NCI-H1092 treated with DMSO at 0.1 percent for 48 hours (cell line): ENCODE data around the gene ZEB1.

Experiments
- DNase-seq: peaks from one replicate; lab custom pipeline; 2025; lab: John Stamatoyannopoulos, UW

ZEB1 gene

DNA sequence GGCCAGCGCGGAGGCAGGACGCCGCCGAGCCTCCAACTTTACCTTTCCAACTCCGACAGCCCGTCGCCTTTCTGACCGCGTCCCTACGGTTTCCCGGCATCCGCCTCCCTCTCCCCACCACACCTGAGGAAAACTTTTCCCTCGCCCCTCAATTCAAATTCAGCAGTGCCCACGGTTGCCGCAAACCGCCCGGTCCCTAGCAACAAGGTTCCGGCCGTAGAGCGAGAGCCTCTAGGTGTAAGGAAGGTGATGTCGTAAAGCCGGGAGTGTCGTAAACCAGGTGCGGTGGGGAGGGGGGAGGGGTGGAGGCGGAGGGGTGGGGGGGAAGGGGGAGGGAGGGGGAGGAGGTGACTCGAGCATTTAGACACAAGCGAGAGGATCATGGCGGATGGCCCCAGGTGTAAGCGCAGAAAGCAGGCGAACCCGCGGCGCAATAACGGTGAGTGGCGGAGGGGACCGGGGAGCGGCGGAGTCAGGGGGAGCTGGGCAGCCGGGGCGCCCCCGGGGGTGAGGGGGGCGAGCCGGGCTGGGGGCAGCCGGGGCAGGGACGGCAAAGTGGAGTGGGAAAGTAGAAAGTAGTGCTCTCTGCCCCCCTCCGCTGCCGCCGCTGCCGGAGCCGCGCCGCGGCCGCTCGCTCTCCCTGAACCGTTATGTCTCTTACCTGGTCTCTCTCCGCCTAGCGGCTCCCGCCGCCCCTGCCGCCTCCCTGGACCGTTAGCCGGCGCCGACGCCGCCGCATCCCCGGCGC, at the start of gene ZEB1:
ZEB1 (plus strand) TSS at position 363 of the 748 bp plus-strand sequence; CDS start at position 382, 19 bp downstream.
- peak; percentile 88 for DNase-seq

- no peak for DNase-seq
These were observed 48.1 kb upstream of the ZEB1 start for GRCh38 chr10:31270954-31271353.

DNA sequence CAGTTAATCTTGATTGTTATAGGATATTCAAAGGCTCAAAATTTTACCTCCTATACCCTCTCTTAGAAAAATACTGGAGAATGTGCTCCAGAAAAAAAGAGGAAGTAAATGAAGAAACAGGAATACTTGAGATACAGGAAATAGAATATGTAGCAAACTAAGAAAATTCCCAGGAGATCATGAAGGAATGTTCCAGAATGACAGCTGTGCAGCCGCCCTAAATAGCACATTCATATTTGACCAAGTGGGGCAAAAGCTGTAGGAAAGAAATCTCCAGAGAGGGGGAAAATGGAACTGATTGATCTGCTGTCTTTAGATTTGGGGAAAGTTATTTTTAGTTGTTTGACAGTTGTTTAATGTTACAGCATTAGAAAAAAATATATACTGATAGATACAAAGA, 46.2 kb upstream of the ZEB1 start:
- DNase-seq: no peak

DNA sequence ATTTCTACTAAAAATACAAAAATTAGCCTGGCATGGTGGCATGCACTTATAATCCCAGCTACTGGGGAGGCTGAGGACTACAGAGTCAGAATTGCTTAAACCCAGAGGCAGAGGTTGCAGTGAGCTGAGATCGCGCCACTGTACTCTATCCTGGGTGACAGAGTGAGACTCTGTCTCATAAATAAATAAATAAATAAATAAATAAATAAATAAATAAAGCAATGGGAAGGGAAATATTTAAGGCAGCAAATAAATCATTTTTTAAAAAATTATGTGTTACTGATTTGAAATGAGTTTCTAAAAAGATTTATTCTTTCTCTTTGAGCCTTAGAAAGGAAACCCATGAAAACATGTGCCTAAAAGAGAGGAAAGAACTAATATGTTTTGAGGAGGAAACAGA, 45.2 kb upstream of the ZEB1 start:
- DNase-seq: no peak

DNA sequence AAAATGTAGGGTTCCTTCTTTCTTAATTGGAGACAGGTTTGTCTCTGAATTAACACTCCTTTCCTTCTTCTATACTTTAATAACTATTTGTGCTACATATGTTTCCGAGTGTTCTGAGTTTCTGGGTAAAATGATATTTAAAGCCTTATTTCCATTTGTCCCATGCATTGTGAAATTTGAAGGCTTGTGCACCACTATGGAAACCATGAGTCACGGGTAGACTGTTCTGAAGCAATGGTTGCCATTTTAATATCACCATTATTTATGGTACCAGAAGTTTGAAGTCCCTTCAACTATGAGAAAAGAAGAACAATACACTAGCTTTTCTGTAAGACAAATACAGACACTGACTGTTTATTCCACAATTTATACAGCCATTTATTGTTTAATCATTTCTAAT, 44.7 kb upstream of the ZEB1 start:
- no peak for DNase-seq

DNA sequence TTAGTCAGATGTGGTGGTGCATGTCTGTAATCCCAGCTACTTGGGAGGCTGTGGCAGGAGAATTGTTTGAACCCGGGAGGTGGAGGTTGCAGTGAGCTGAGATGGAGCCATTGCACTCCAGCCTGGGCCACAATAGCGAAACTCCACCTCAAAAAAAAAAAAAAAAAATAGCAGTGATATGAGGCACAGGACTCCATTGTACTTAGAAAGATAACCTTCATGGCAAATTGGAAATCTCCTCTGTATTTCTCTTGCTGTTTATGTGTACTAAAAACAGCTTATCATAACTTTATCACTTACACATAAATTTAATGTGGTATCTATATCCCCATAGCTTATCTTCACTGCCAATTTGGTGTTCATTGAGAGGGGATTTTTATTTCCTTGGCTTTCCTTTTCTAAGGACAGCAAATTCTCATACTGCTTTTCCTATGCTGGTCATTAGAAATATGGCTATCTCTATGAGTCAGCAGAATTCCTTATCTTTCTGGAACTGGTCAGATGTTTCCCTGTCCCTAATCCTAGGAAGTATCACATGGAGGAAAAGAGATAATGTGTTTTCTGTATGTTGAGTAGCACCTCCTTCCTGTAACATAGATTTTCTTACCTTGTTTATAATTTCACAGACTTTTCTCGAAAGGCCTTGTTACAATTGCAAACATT, 40.6 kb upstream of the ZEB1 start:
- DNase-seq: no peak

- DNase-seq: no peak
These were observed 38.0 kb upstream of the ZEB1 start for GRCh38 chr10:31280972-31281371.

DNA sequence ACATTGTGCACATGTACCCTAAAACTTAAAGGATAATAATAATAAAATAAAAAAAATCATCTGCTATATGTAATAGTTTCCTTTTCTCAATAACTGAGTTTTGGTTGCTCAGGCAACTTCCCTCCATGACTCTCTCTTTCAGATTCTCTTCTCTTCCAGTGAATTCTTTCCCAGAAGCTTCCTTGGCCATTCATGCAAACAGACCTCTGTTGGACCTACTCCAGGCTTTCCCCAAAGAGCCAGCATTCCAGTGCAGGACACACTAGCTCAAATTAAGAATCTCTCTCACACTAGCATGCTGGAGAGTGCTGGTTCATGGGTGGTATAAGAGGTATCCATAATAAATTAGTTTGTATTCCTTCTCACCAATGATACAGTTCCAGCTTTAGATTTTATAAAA, 31.0 kb upstream of the ZEB1 start:
- no peak for DNase-seq

GRCh38 chr10:31288962-31289361, 30.1 kb upstream of the ZEB1 start:
- DNase-seq: no peak

DNA sequence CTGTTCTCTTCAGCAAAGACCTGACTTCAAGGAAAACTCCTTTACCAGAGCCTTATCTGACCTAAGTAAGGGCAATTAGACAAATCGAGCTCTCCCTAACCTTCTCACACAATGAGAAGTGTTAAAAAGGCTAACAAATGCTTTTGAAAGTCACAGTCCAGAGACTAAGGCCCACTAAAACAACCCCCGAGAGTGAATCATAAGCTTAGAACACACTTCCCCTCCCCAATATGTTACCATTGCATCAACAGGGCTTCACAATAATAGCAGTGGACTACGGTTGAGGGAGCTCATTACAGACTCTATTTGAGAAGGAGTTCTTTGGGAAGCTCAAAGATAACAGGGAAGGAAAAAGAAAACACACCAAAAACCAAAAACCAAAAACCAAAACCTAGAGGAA, 28.6 kb upstream of the ZEB1 start:
- DNase-seq: no peak

DNA sequence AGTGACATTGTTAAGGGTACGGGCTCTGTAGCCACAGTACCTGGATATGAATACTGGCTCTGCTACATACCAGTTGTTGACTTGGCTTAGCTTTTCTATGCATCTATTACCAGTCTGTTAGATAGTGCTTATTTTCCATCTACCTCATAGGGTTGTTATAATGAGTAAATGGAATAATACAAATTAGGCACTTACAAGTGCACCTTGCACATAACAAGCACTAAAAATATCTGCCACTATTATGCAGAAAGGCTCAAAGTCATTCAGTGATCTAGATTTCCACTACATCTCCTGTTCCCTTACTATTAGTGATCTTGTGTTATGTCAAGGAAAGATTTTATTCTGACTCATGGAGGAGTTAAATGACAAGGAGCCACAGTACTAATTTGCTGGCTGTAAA, 27.9 kb upstream of the ZEB1 start:
- DNase-seq: no peak

- no peak for DNase-seq
These were observed 24.5 kb upstream of the ZEB1 start for GRCh38 chr10:31294558-31294957.

DNA sequence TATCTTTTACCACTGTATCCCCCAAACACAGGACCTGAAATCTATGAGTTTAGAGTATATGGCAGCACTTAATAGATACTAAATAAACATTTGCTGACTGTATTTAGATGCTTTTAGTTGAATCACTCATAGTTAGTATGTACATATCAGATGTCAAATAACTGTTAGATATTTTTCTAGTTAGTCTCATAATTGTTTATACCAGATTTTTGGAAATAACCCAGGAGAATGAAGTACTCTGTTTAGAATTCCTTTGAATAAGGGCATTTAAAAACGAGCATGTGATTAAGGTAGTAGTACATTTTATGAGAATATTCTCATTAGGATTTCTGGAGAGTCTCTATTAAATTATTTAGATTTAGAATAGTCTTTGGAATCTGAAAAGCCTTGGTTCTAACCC, 22.3 kb upstream of the ZEB1 start:
- no peak for DNase-seq

- DNase-seq: no peak
These were observed 19.9 kb upstream of the ZEB1 start for GRCh38 chr10:31299119-31299518.

DNA sequence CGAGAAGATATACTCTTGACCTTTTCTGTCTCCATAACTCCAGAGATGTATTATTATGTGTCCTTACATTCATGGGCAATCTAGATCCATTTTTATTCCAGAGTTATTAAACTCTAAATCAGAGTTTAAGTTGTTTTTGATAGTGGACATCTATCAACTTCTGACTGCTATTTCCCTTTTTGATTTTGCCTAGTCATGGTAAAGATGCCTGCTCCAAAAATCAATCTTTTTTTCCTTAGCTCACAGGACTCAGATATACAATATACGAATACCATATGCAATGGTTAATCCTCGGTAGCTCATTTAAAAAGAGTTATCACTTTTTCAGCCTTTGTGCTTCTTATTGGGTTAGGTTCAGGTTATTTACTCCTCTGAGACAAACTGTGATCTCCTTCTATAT, 15.8 kb upstream of the ZEB1 start:
- DNase-seq: no peak

DNA sequence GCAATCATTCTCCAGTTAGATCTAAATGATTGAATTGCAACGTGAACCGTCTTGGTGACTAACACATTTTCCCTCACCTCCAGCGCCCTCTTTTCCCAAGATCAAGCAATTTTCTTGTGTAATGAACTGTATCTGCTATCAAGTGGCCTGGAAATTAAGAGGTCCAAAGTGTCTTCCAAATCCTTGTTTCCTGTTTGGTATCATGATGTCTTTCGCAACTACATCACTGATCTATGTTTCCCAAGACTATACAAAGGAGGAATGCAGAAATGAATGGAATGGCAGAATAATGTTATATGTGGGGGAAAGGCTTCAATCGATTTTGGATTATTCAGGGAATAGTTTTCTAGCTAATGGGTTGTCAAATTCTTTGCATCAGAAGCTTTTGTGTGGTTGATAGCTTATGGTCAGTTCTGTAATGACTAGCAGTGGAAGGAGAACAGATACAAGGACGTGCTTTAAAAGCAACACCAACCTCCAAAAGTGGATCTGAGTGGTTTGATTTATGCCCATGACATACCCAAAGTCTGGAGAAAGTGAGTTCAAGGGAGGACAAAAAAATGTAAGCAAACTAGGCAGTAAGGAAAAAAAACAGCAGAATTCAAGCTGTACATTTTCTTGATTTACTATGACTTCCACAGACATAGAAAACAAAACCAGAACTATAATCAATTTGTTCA, 14.6 kb upstream of the ZEB1 start:
- no peak for DNase-seq

GRCh38 chr10:31313396-31313795, 5.6 kb upstream of the ZEB1 start:
- DNase-seq: no peak

GRCh38 chr10:31314256-31315150, 4.5 kb upstream of the ZEB1 start:
- DNase-seq: no peak

GRCh38 chr10:31315453-31315852, 3.6 kb upstream of the ZEB1 start:
- DNase-seq: no peak

DNA sequence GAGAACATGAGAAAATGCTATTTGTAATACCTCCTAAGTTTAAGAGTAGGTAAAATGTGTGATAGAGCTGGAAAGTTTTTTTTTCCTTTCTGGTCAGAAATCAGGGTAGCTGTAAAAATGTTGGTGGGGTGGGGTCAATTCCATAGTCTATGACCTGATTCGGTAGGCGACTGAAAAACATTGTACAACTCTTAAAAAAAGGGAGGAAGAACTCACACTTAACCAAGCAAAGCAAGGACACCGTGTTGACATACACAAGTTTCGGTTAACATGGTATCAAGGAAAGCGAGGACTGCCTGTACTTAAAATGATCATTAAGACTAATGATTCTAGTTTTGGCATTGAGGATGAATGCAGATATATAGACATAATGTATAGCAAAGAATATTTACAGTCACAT, 1.8 kb upstream of the ZEB1 start:
- no peak for DNase-seq

GRCh38 chr10:31317652-31318381, 1.2 kb upstream of the ZEB1 start:
- DNase-seq: no peak
